GM12865 (cell line): ENCODE measurements around the gene MBNL1.
"Not testable (repeated sequence)": the region's sequence is repeated elsewhere in the genome, so short reads cannot be mapped to it uniquely, and the experiment has no call there.

ENCODE experiments used
- DNase-seq: peaks from one replicate; pipeline ENCODE4 v3.0.0; 2010; ENCODE audit warnings: low read depth
- H3K4me3 ChIP-seq: 2 replicates; pipeline ENCODE4 v1.5.1; 2011; ENCODE audit warnings: mild to moderate bottlenecking, low read depth, low read length, control low read depth
- TF ChIP-seq, protein P1 (sequence below): IDR thresholded peaks from 2 replicates; pipeline ENCODE4 v1.5.1; 2011; ENCODE audit warnings: low read length, control low read depth, low read depth, inconsistent platforms; ENCODE audit not compliant: insufficient read depth; ENCODE audit errors: missing control alignments

Gene MBNL1

DNA sequence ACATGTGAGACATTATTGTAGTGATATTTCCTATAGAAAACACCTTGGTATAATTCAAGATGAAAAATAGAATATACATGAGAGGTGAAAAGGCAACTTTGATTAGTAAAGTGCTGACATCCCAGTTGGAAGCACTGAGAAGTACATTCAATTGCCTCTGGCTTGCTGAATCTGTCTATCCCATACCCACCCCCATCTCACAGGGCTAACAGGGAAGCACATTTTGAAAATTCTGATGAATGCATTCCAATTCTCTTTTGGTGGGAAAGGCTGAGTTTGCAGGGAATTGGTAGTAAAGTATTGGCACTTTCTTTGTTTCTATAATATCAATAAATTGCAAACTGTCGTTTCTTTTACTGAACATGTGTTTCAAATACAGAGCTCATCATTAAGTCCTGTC lies 122.9 kb downstream of the MBNL1 start:
- TF ChIP-seq, protein P1, sequence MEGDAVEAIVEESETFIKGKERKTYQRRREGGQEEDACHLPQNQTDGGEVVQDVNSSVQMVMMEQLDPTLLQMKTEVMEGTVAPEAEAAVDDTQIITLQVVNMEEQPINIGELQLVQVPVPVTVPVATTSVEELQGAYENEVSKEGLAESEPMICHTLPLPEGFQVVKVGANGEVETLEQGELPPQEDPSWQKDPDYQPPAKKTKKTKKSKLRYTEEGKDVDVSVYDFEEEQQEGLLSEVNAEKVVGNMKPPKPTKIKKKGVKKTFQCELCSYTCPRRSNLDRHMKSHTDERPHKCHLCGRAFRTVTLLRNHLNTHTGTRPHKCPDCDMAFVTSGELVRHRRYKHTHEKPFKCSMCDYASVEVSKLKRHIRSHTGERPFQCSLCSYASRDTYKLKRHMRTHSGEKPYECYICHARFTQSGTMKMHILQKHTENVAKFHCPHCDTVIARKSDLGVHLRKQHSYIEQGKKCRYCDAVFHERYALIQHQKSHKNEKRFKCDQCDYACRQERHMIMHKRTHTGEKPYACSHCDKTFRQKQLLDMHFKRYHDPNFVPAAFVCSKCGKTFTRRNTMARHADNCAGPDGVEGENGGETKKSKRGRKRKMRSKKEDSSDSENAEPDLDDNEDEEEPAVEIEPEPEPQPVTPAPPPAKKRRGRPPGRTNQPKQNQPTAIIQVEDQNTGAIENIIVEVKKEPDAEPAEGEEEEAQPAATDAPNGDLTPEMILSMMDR: no peak
- DNase-seq: no peak
- H3K4me3 ChIP-seq: no peak overlapping the region

GRCh38 chr3:152392272-152392880 lies 123.6 kb downstream of the MBNL1 start:
- no peak for DNase-seq
- H3K4me3 ChIP-seq: no peak overlapping the region
- TF ChIP-seq, protein P1: no peak

GRCh38 chr3:152394246-152394645 lies 125.5 kb downstream of the MBNL1 start:
- no peak overlapping the region for H3K4me3 ChIP-seq
- DNase-seq: no peak
- TF ChIP-seq, protein P1: no peak

GRCh38 chr3:152395764-152396163 lies 127.0 kb downstream of the MBNL1 start:
- TF ChIP-seq, protein P1: no peak
- no peak for DNase-seq

DNA sequence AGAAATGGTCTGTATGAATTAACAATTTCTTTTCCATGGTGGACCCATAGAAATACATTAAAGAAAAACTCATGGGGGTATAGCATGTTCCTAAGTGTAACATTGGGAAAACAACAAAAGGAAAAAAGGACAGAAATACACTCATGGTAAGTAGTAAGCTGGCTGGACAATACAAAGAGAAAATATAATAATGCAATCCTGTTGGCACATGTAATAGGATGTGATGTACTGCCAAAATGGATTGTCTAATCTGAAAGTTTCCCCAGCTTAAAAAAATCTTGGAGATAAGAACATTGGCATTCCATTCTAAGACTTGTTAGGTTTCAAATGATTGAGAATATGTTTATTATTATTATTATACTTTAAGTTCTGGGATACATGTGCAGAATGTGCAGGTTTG lies 128.1 kb downstream of the MBNL1 start:
- TF ChIP-seq, protein P1: no peak
- no peak for DNase-seq
- H3K4me3 ChIP-seq: no peak overlapping the region

More at GRCh38 chr3:152395764-152396163, 127.0 kb downstream of the MBNL1 start:
- no peak overlapping the region for H3K4me3 ChIP-seq

GRCh38 chr3:152397348-152397747 lies 128.6 kb downstream of the MBNL1 start:
- not testable (repeated sequence) for H3K4me3 ChIP-seq

DNA sequence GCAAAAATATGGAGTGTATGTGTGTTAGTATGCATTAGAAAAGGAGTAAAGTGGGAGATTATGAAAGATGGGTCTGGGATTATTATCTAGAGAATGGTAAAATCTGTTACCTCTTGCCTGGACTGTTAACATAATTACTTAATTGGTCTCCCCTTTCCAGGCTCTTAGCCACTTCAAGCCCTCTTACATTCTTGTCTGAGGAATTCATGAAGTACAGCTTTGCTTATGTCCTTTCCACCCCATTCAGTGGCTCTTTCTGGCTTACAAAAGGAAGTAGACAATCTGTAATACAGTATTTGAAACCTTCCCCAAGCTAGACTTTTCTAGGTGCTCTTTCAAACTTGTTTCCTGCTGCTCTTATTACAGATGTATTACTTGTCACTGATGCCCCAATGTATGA lies 129.8 kb downstream of the MBNL1 start:
- TF ChIP-seq, protein P1: no peak
- H3K4me3 ChIP-seq: no peak overlapping the region
- peak; percentile 26 for DNase-seq

More at GRCh38 chr3:152397348-152397747, 128.6 kb downstream of the MBNL1 start:
- DNase-seq: not testable (repeated sequence)

- TF ChIP-seq, protein P1: no peak
- DNase-seq: no peak
- H3K4me3 ChIP-seq: no peak overlapping the region
Observed at GRCh38 chr3:152399374-152399773, 130.6 kb downstream of the MBNL1 start.
